Gastroesophageal sphincter (tissue), 3 donors: Measurements from ENCODE around the gene ERG.

Experiments used
- EP300 ChIP-seq: sonication (generic); formaldehyde crosslinking; IDR thresholded peaks from one replicate; pipeline ENCODE4 v1.6.1; 2017; ENCODE audit warnings: antibody characterized with exemption, mild to moderate bottlenecking
- POLR2A ChIP-seq, 2 donors: fragments of 450-650 bp; IDR thresholded peaks; one replicate each; pipeline ENCODE4 v1.6.1; 2017; ENCODE audit warnings: antibody characterized with exemption in 2 of 2, mild to moderate bottlenecking in 2 of 2, moderate library complexity in 1 of 2
- POLR2AphosphoS5 ChIP-seq: sonication (generic); formaldehyde crosslinking; IDR thresholded peaks from one replicate; pipeline ENCODE4 v1.6.1; 2017; ENCODE audit warnings: antibody characterized with exemption
- TF ChIP-seq, protein P1 (sequence below), 4 experiments: fragments of 200-600 bp in 2 of 4; fragments of 450-650 bp in 2 of 4; sonication (generic) in 1 of 4; IDR thresholded peaks; one replicate each; pipeline ENCODE4 v1.5.1; 2017 to 2019; ENCODE audit warnings: antibody characterized with exemption in 4 of 4, mild to moderate bottlenecking in 2 of 4, moderate library complexity in 2 of 4

DNA sequence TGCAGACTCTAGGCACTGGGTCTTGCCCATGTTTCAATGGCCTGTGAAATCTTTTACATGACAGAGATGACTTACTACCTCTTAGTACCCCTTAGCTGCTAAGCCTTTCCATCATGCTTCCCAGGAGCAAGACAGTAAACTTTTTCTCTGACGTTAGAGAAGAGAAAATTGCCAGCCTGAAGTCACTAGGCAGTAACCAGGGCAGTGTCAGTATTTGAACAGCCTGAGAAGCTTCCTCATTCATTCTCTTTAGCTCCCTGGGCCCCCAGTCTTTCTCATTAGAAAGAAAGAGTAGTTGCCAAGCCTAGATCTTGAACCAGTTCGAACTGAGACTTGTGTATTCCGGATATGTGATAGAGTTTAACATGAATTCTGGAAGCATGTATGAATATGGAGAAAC lies 99.2 kb downstream of the ERG start:
- TF ChIP-seq, protein P1, sequence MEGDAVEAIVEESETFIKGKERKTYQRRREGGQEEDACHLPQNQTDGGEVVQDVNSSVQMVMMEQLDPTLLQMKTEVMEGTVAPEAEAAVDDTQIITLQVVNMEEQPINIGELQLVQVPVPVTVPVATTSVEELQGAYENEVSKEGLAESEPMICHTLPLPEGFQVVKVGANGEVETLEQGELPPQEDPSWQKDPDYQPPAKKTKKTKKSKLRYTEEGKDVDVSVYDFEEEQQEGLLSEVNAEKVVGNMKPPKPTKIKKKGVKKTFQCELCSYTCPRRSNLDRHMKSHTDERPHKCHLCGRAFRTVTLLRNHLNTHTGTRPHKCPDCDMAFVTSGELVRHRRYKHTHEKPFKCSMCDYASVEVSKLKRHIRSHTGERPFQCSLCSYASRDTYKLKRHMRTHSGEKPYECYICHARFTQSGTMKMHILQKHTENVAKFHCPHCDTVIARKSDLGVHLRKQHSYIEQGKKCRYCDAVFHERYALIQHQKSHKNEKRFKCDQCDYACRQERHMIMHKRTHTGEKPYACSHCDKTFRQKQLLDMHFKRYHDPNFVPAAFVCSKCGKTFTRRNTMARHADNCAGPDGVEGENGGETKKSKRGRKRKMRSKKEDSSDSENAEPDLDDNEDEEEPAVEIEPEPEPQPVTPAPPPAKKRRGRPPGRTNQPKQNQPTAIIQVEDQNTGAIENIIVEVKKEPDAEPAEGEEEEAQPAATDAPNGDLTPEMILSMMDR (IDR thresholded peaks at IDR 0.05): no peak
- TF ChIP-seq POLR2A (IDR thresholded peaks at IDR 0.05) (no peak), EP300 (no peak), POLR2AphosphoS5 (no peak)
